Sigmoid colon (tissue), 7 donors: ENCODE data around the gene WASF2. TPM values are rescaled to one million over a fixed set of nuclear protein-coding genes. Genes with fewer than 3 reads are reported as not detected.

Source experiments
- DNase-seq: peaks from one replicate; pipeline ENCODE4 v3.0.0-alpha.2; 2019
- H3K27ac ChIP-seq, 4 donors: fragments of 200-600 bp; sonication (generic); one replicate each; pipeline ENCODE4 v1.5.1; 2016 to 2019; ENCODE audit warnings: mild to moderate bottlenecking in 1 of 4
- H3K27me3 ChIP-seq, 3 donors: fragments of 200-600 bp; sonication (generic); one replicate each; pipeline ENCODE4 v1.5.1; 2019; ENCODE audit warnings: mild to moderate bottlenecking in 1 of 3
- H3K36me3 ChIP-seq, 4 donors: fragments of 200-600 bp; sonication (generic); one replicate each; pipeline ENCODE4 v1.5.1; 2016 to 2019
- H3K4me1 ChIP-seq, 4 donors: fragments of 200-600 bp; sonication (generic); one replicate each; pipeline ENCODE4 v1.5.1; 2017 to 2019
- H3K4me3 ChIP-seq, 4 donors: fragments of 200-600 bp; sonication (generic); one replicate each; pipeline ENCODE4 v1.5.1; 2017 to 2019; ENCODE audit warnings: mild to moderate bottlenecking in 2 of 4, moderate library complexity in 1 of 4
- H3K9me3 ChIP-seq, 4 donors: fragments of 200-600 bp in 3 of 4; sonication (generic) in 3 of 4; one replicate each; pipeline versions ENCODE4 v1.5.1 to v1.6.1; 2013 to 2019
- EP300 ChIP-seq, 4 donors: sonication (generic); formaldehyde crosslinking; IDR thresholded peaks; one replicate each; pipeline ENCODE4 v1.6.1; 2017; ENCODE audit warnings: antibody characterized with exemption in 4 of 4
- POLR2A ChIP-seq, 2 donors: fragments of 450-650 bp; IDR thresholded peaks; one replicate each; pipeline ENCODE4 v1.6.1; 2016; ENCODE audit warnings: antibody characterized with exemption in 2 of 2, mild to moderate bottlenecking in 2 of 2, moderate library complexity in 2 of 2
- POLR2AphosphoS5 ChIP-seq, 4 donors: sonication (generic); formaldehyde crosslinking; IDR thresholded peaks; one replicate each; pipeline ENCODE4 v1.6.1; 2017; ENCODE audit warnings: antibody characterized with exemption in 4 of 4
- whole genome bisulfite sequencing, 2 donors: extraction: QIAGEN DNeasy Blood & Tissue Kit; methylation state at CpG; one replicate each; pipeline ENCODE4 v1.1.7; 2013; 5-methylcytosine and 5-hydroxymethylcytosine counted together
- intact Hi-C: fragments of 100-400 bp; cut with DNase I; formaldehyde crosslinking; loops from one replicate; pipeline ENCODE4 v1.15.1; 2023
- polyA plus RNA-seq, 3 donors: library from polyadenylated mRNA; stranded (reverse); fragments of 200-250 nt; gene quantifications; one replicate each; pipeline ENCODE4 v1.2.3, GENCODE V29; 2013
- total RNA-seq, 4 donors: library from RNA; depleted of rRNA; stranded (reverse); fragments of >200 nt; gene quantifications; one replicate each; pipeline ENCODE4 v1.1.0, GENCODE V29; 2016
- TF ChIP-seq, protein P1 (sequence below), 4 experiments: fragments of 450-650 bp in 3 of 4; fragments of 200-600 bp in 1 of 4; IDR thresholded peaks; one replicate each; pipeline ENCODE4 v1.5.1; 2016 to 2019; ENCODE audit warnings: antibody characterized with exemption in 4 of 4, mild to moderate bottlenecking in 3 of 4, moderate library complexity in 2 of 4
- donor health status: healthy with polysubstance abuse.
- donor health status: Bipolar disorder and iron deficiency.
- donor health status: healthy.

The WASF2 gene
- total and polyA plus RNA-seq, 7 donors: 30.0 to 69.6 (median 56.9) TPM

DNA sequence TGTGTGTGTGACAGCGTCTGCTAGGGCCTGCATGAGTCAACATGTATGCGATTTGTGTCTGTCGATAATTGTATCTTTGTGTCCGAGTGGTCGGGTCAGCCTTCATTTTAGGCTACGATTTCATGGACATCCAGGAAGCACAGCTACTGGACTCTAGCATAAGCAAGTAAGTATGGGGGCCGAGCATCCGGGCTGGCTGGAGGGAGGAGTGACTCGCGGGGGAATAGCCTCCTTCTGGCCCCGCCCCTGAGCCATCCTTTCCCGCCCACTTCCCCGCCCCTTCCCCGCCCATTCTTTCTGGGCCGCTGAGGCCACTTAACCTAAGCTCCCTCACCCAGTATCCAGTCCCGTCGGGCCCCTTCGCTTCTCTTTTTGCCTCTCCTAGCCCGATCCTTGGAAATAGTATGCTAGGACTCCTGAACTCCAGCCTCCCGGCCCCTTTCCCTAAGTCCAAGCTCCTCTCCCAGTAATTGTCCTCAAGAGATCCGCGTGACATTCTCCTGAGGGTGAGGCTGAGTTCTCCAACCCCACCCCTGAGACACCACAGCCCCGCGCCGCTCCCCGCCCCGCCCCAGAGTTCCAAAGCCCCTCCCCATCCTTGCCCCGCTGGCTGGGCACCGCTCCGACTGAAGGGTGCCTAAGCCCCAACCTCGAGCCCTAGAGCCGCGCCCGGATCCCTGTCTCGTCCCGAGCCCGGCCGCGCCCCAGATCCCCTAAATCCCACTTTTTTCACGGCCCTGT, 124.4 kb downstream of the WASF2 start:
- WGBS, 2 donors: 2 to 3% methylated on average over 40 of the region's 40 CpGs
- TF ChIP-seq POLR2A (IDR thresholded peaks at IDR 0.05) (peak; percentile 56 to 59), EP300 (IDR thresholded peaks at IDR 0.05) (no peak), POLR2AphosphoS5 (IDR thresholded peaks at IDR 0.05) (peak; percentile 72 to 88 (median 82))
- TF ChIP-seq, protein P1, sequence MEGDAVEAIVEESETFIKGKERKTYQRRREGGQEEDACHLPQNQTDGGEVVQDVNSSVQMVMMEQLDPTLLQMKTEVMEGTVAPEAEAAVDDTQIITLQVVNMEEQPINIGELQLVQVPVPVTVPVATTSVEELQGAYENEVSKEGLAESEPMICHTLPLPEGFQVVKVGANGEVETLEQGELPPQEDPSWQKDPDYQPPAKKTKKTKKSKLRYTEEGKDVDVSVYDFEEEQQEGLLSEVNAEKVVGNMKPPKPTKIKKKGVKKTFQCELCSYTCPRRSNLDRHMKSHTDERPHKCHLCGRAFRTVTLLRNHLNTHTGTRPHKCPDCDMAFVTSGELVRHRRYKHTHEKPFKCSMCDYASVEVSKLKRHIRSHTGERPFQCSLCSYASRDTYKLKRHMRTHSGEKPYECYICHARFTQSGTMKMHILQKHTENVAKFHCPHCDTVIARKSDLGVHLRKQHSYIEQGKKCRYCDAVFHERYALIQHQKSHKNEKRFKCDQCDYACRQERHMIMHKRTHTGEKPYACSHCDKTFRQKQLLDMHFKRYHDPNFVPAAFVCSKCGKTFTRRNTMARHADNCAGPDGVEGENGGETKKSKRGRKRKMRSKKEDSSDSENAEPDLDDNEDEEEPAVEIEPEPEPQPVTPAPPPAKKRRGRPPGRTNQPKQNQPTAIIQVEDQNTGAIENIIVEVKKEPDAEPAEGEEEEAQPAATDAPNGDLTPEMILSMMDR (IDR thresholded peaks at IDR 0.05): no peak
- Histone ChIP-seq H3K9me3 (no peaks in the 10 kb centered on the region), H3K4me1 (peaks cover 0 to 33% (median 29%) of the 10 kb centered on the region in 4 donors), H3K36me3 (peaks cover 12 to 40% (median 33%) of the 10 kb centered on the region in 4 donors), H3K27ac (peak overlapping the region; percentile 99 to 100 (median 100)), H3K4me3 (peak overlapping the region; percentile 81 to 91 (median 85)), H3K27me3 (no peaks in the 10 kb centered on the region)
- intact Hi-C loops: loop anchor here (2.0 kb wide), 2 partner anchors 27 to 43 kb away; partner anchors contain the start of genes GPR3 and TMEM222
- DNase-seq: peak; percentile 97

DNA sequence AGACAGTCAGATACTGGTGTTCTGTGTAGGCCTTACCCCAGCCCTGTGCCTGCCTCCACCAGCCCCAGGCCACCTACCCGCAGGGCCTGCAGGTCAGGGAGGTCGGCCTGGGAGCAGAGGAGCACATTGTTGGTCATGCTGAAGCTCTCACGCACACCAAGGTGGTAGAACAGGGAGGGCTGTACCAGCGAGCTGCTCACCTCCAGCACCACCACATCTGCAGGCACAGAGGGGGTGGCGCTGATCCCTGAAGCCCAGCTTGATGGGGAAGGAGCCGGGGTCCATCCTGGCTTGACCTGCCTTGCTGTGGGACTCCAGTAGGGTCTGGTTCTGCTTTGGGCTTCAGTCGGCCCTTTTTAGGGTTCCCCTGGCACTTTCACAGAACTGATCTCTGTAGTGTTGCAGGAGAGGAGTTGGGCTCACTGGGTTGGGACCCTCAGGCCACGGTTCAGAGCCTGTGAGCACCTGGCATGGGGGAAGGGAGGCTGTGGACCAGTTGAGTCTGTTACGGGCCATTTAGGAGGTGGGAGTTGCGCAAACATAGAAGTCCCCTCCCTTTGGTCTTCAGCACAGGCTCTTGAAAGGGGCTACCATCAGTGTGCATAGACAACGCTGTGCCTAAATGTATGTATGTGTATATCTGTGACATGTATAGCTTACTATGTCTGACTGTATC, 125.1 kb downstream of the WASF2 start:
- Histone ChIP-seq H3K4me1 (peaks cover 0 to 38% (median 33%) of the 10 kb centered on the region in 4 donors), H3K27me3 (no peaks in the 10 kb centered on the region), H3K4me3 (peak overlapping the region; percentile 81 to 91 (median 85)), H3K27ac (peak overlapping the region; percentile 99 to 100 (median 100)), H3K9me3 (no peaks in the 10 kb centered on the region), H3K36me3 (peaks cover 12 to 43% (median 33%) of the 10 kb centered on the region in 4 donors)
- no peak for DNase-seq
- intact Hi-C loops: no loop called here
- WGBS, 2 donors: 78 to 82% methylated on average over 11 of the region's 11 CpGs
- TF ChIP-seq POLR2A (IDR thresholded peaks at IDR 0.05) (no peak), EP300 (IDR thresholded peaks at IDR 0.05) (no peak), POLR2AphosphoS5 (IDR thresholded peaks at IDR 0.05) (no peak)
- TF ChIP-seq, protein P1 (IDR thresholded peaks at IDR 0.05): no peak

DNA sequence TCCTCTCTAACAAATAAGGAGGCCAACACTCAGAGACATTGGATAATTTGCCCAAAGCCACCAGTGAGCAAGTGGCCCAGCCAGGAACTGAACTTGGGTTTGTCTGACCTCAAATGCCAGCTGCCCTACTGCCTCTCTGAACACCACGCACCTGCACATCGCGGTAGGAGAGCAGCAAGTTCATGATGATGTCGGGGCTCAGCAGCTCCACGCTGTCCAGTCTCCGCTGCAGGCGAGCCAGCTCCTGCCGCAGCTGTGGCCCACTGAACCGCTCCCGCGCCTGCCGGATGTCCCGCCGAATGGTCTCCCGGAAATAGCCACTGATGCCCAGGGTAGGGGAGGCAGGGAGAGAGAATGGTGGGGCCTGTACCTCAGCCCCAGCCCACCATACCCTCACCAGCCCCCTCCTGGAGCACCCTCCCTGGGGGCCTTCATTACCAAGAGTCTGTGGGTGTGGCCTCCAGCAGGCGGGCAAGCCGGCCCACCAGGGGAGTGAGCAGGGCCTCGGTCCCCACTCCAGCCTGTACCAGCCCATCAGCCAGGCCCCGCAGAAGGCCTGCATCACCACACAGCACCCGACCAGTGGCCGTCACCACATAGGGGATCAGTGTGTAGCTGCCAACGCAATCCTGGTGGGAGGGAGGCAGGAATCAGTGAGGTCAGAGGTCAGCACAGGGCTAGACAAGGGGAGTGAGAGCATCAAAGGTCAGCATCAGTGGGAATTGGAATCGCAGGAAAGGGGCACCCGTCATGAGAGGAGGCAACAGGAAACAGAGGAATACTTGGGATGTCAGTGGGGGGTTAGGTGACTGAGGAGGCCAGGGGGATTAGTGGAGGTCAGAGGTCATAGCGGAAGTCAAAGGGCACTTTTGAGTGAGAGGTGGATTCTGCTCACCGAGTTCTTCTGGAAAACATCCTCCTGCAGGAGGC, 125.9 kb downstream of the WASF2 start:
- intact Hi-C loops: no loop called here
- peak overlapping the region; percentile 99 to 100 (median 100) for H3K27ac ChIP-seq
- DNase-seq: no peak
- H3K27me3 ChIP-seq: no peaks in the 10 kb centered on the region
- 92 to 94% methylated on average over 26 of the region's 26 CpGs for WGBS, 2 donors
- TF ChIP-seq POLR2A (IDR thresholded peaks at IDR 0.05) (no peak), EP300 (IDR thresholded peaks at IDR 0.05) (no peak), POLR2AphosphoS5 (IDR thresholded peaks at IDR 0.05) (no peak)
- TF ChIP-seq, protein P1 (IDR thresholded peaks at IDR 0.05): no peak
- H3K4me3 ChIP-seq: no peak overlapping the region
- H3K4me1 ChIP-seq: peaks cover 0 to 38% (median 32%) of the 10 kb centered on the region in 4 donors
- H3K9me3 ChIP-seq: no peaks in the 10 kb centered on the region
- peaks cover 16 to 51% (median 35%) of the 10 kb centered on the region in 4 donors for H3K36me3 ChIP-seq

DNA sequence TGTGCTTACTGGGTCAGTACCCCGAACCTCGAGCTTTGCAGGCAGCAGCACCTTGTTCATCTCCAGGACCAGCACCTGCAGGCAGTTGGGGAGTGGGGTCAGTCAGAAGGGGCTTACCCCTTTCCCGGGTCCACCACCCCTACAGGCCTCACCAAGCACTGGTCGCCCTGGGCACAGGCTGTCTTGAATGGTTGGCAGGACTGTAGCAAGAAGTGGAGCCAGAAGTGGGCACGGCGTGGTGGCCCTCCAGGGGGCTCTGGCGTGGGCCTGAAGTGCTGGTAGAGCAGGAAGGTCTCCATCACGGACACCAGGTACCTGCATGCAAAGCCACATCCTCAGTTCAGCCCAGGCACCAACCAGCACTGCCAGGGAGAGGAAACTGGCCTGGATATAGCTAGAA, 128.4 kb downstream of the WASF2 start:
- intact Hi-C loops: no loop called here
- no peak overlapping the region for H3K27ac ChIP-seq
- H3K36me3 ChIP-seq: peaks cover 17 to 72% (median 43%) of the 10 kb centered on the region in 4 donors
- 94% methylated on average over 8 of the region's 8 CpGs for WGBS, 2 donors
- TF ChIP-seq, protein P1 (IDR thresholded peaks at IDR 0.05): no peak
- no peak for TF ChIP-seq POLR2A (IDR thresholded peaks at IDR 0.05)
- TF ChIP-seq POLR2AphosphoS5 (IDR thresholded peaks at IDR 0.05): no peak
- TF ChIP-seq EP300 (IDR thresholded peaks at IDR 0.05): no peak
- no peak for DNase-seq
- peaks cover 0 to 36% (median 30%) of the 10 kb centered on the region in 4 donors for H3K4me1 ChIP-seq
- H3K9me3 ChIP-seq: no peaks in the 10 kb centered on the region
- no peaks in the 10 kb centered on the region for H3K27me3 ChIP-seq
- no peak overlapping the region for H3K4me3 ChIP-seq
